GM12878 (cell line): ENCODE data around the gene RICTOR. TPM values are rescaled to one million over a fixed set of nuclear protein-coding genes. Genes with fewer than 3 reads are reported as not detected.

Experiments used
- ATAC-seq: fragments of 200-7000 bp; cut with Tn5 transposase; 3 replicates; pipeline ENCODE4 v1.9.1; 2020; ENCODE audit warnings: mild to moderate bottlenecking, moderate library complexity
- BruUV-seq: library from RNA; stranded (reverse); fragments of 400-500 nt; replicated peaks from 2 replicates; lab custom pipeline; 2021; lab: Mats Ljungman, UMichigan
- CTCF ChIA-PET: fragments of 300-600 bp; sonication (Branson Sonifier 250); formaldehyde crosslinking; extraction: SDS; loops from one replicate; lab custom pipeline; 2021; ENCODE audit warnings: inconsistent platforms; lab: Yijun Ruan, JAX
- POLR2A ChIA-PET: fragments of 350-600 bp; formaldehyde crosslinking; extraction: SDS; loops from one replicate; lab custom pipeline; 2021; ENCODE audit warnings: inconsistent platforms; lab: Charles Lee
- RAD21 ChIA-PET: fragments of 300-600 bp; sonication (Branson Sonifier 250); formaldehyde crosslinking; loops from one replicate; lab custom pipeline; 2023; ENCODE audit warnings: antibody characterized with exemption; ENCODE audit not compliant: unreplicated experiment; lab: Charles Lee
- SMC1A ChIA-PET: fragments of 300-600 bp; sonication (Branson Sonifier 250); formaldehyde crosslinking; loops from one replicate; lab custom pipeline; 2023; ENCODE audit not compliant: unreplicated experiment, uncharacterized antibody; lab: Charles Lee
- DNase-seq: peaks from one replicate; pipeline ENCODE4 v3.0.0-alpha.2; 2011; ENCODE audit warnings: low read depth, low spot score
- FAIRE-seq: peaks from 3 replicates; lab custom pipeline; 2011; peaks lifted over from hg19 to GRCh38; lab: Jason Lieb, UNC
- H2AFZ ChIP-seq: 2 replicates; pipeline ENCODE4 v1.6.0; 2011; ENCODE audit warnings: low read depth, low read length, control low read depth; ENCODE audit not compliant: control insufficient read depth
- H3K27ac ChIP-seq: 2 replicates; pipeline ENCODE4 v1.5.1; 2011; ENCODE audit warnings: control low read depth; ENCODE audit not compliant: control insufficient read depth, insufficient read depth
- H3K27me3 ChIP-seq, 2 experiments: replicated peaks in 1 of 2; 2 replicates each; pipeline versions ENCODE4 v1.6.0 to v1.6.1; 2011; ENCODE audit warnings: low read length in 1 of 2; ENCODE audit not compliant: control insufficient read depth in 2 of 2, insufficient read depth in 2 of 2
- H3K36me3 ChIP-seq, 2 experiments: 2 replicates each; pipeline ENCODE4 v1.5.1; 2011; ENCODE audit warnings: low read length in 1 of 2; ENCODE audit not compliant: control insufficient read depth in 2 of 2, insufficient read depth in 2 of 2
- H3K4me1 ChIP-seq: 2 replicates; pipeline ENCODE4 v1.6.1; 2011; ENCODE audit warnings: mild to moderate bottlenecking, low read length, moderate library complexity, mixed read lengths; ENCODE audit not compliant: control insufficient read depth, insufficient read depth
- H3K4me2 ChIP-seq: 2 replicates; pipeline ENCODE4 v1.6.0; 2011; ENCODE audit warnings: control low read depth; ENCODE audit not compliant: control insufficient read depth, insufficient read depth
- H3K4me3 ChIP-seq: fragments of 200-600 bp; sonication (generic); 2 replicates; pipeline ENCODE4 v1.5.1; 2016
- H3K79me2 ChIP-seq: 2 replicates; pipeline ENCODE4 v1.6.0; 2011; ENCODE audit warnings: low read length; ENCODE audit not compliant: control insufficient read depth, insufficient read depth
- H3K9ac ChIP-seq: 2 replicates; pipeline ENCODE4 v1.8.0; 2011; ENCODE audit warnings: low read length, control low read depth, mixed read lengths; ENCODE audit not compliant: control insufficient read depth, insufficient read depth
- H3K9me3 ChIP-seq: replicated peaks from 3 replicates; pipeline ENCODE4 v1.5.1; 2011; ENCODE audit warnings: mild to moderate bottlenecking, low read length; ENCODE audit not compliant: control insufficient read depth, insufficient read depth
- H4K20me1 ChIP-seq: 2 replicates; pipeline ENCODE4 v1.6.0; 2011; ENCODE audit not compliant: control insufficient read depth, insufficient read depth
- CHD1 ChIP-seq: IDR thresholded peaks from 2 replicates; pipeline ENCODE4 v1.6.1; 2012; ENCODE audit warnings: low read depth, low read length, improper control_type of control experiment
- CTCF ChIP-seq, 3 experiments: IDR thresholded peaks in 2 of 3; conservative IDR thresholded peaks in 1 of 3; 2 replicates each; pipeline ENCODE4 v1.5.1; 2011; ENCODE audit warnings: low read depth in 3 of 3, low read length in 3 of 3, mild to moderate bottlenecking in 3 of 3, control low read depth in 2 of 3, moderate library complexity in 2 of 3, inconsistent platforms in 1 of 3, mixed read lengths in 1 of 3; ENCODE audit not compliant: control insufficient read depth in 2 of 3, insufficient read depth in 1 of 3; ENCODE audit errors: extremely low read depth in 1 of 3
- JUNB ChIP-seq: IDR thresholded peaks from 2 replicates; pipeline ENCODE4 v1.6.1; 2016; ENCODE audit warnings: antibody characterized with exemption, mild to moderate bottlenecking
- PAX8 ChIP-seq: fragments of 450-650 bp; IDR thresholded peaks from 2 replicates; pipeline ENCODE4 v1.6.1; 2017; ENCODE audit warnings: mild to moderate bottlenecking, moderate library complexity
- POU2F2 ChIP-seq: IDR thresholded peaks from 3 replicates; pipeline ENCODE4 v1.6.1; 2011; ENCODE audit warnings: low read depth, mild to moderate bottlenecking, low read length, borderline replicate concordance
- SMC3 ChIP-seq: IDR thresholded peaks from 2 replicates; pipeline ENCODE4 v1.6.1; 2011; ENCODE audit warnings: low read length, improper control_type of control experiment, borderline replicate concordance
- SP1 ChIP-seq: IDR thresholded peaks from one replicate; pipeline ENCODE4 v1.6.1; 2011; ENCODE audit warnings: low read depth, low read length
- SUZ12 ChIP-seq: fragments of 200-600 bp; sonication (generic); IDR thresholded peaks from one replicate; pipeline ENCODE4 v1.6.1; 2018; ENCODE audit warnings: antibody characterized with exemption, mild to moderate bottlenecking; ENCODE audit not compliant: unreplicated experiment
- ZBTB40 ChIP-seq: fragments of 450-650 bp; IDR thresholded peaks from 2 replicates; pipeline ENCODE4 v1.6.1; 2016; ENCODE audit warnings: mild to moderate bottlenecking, moderate library complexity, borderline replicate concordance
- WGBS: methylation state at CpG from one replicate; pipeline ENCODE4 v1.1.6; 2016; ENCODE audit warnings: low lambda C conversion rate; ENCODE audit not compliant: insufficient replicate concordance, insufficient coverage; ENCODE audit errors: missing lambda C conversion rate; 5-methylcytosine and 5-hydroxymethylcytosine counted together
- in situ Hi-C: fragments of 300-500 bp; cut with MboI; formaldehyde crosslinking; loops from 9 replicates; pipeline ENCODE4 v1.14.3; 2018; ENCODE audit warnings: mixed read lengths
- intact Hi-C: fragments of 100-400 bp; cut with micrococcal nuclease; formaldehyde crosslinking; loops from one replicate; pipeline ENCODE4 v1.14.2; 2022; ENCODE audit not compliant: unreplicated experiment
- polyA plus RNA-seq, 11 experiments: library from polyadenylated mRNA; depleted of rRNA in 4 of 11; unstranded in 6 of 11; stranded (reverse) in 5 of 11; fragments of >200 nt; fragmentation: Nextera tagmentation in 4 of 11; fragmentation: Illumina TruSeq in 1 of 11; extraction: Ambion mirVana in 4 of 11; extraction: Trizol in 1 of 11; gene quantifications; 1 replicate in 1 of 11; 2 replicates in 10 of 11; pipeline versions ENCODE4 v1.2.1 to v1.2.3, GENCODE V29; 2011 to 2016; ENCODE audit warnings: inconsistent platforms in 2 of 11, missing spikeins in 2 of 11, low read depth in 1 of 11
- total RNA-seq, 4 experiments: library from RNA; depleted of rRNA in 3 of 4; stranded (reverse); fragments of >200 nt in 3 of 4; fragmentation: Illumina TruSeq in 1 of 4; extraction: Trizol in 1 of 4; gene quantifications; 2 replicates each; pipeline versions ENCODE4 v1.2.1 to v1.2.3, GENCODE V29; 2013 to 2021

The RICTOR gene
- total and polyA plus RNA-seq, 10 of the 15 experiments (the other 5 are each of a cell fraction or from before 2014, with no cell fraction given), result 2.7 to 23.0 (median 6.9) TPM

- DNase-seq (no peak), FAIRE-seq (no peak), ATAC-seq (no peak)
- no TSS peak for BruUV-seq
- Histone ChIP-seq H3K9me3 (no peaks in the 10 kb centered on the region), H4K20me1 (no peaks in the 10 kb centered on the region), H3K4me3 (no peak overlapping the region), H2AFZ (no peak overlapping the region), H3K9ac (no peak overlapping the region), H3K27me3 (no peaks in the 10 kb centered on the region), H3K27ac (no peak overlapping the region), H3K36me3 (no peaks in the 10 kb centered on the region), H3K4me2 (no peak overlapping the region), H3K4me1 (no peaks in the 10 kb centered on the region), H3K79me2 (no peaks in the 10 kb centered on the region)
- ChIA-PET SMC1A (no interaction called here), CTCF (no interaction called here), RAD21 (no interaction called here), POLR2A (no interaction called here)
- intact Hi-C loops, result no loop called here
- in situ Hi-C loops, result no loop called here
- TF ChIP-seq SMC3, result no peak
- no peak for TF ChIP-seq POU2F2
Observed at GRCh38 chr5:39107350-39107749, 33.2 kb upstream of the RICTOR start.

- 45% methylated on average over 1 of the region's 1 CpG for WGBS
- in situ Hi-C loops, result no loop called here
- Histone ChIP-seq H3K27me3 (no peaks in the 10 kb centered on the region), H3K4me3 (no peak overlapping the region), H3K27ac (no peak overlapping the region), H3K9me3 (no peaks in the 10 kb centered on the region), H4K20me1 (no peaks in the 10 kb centered on the region), H3K9ac (no peak overlapping the region), H3K4me2 (no peak overlapping the region), H3K4me1 (no peaks in the 10 kb centered on the region), H3K36me3 (no peaks in the 10 kb centered on the region), H2AFZ (peak overlapping the region; percentile 17; the same call in 1 of the 2 replicates), H3K79me2 (no peaks in the 10 kb centered on the region)
- ChIA-PET CTCF (no interaction called here), POLR2A (no interaction called here), RAD21 (no interaction called here), SMC1A (interaction anchor here (3.6 kb wide), 1 partner anchor 26 kb away, joined by 12 read pairs; no protein-coding TSS in a partner anchor)
- ATAC-seq (no peak), FAIRE-seq (no peak), DNase-seq (no peak)
- BruUV-seq, result no TSS peak
- intact Hi-C loops, result no loop called here
- no peak for TF ChIP-seq SUZ12
- no peak for TF ChIP-seq CHD1
- TF ChIP-seq PAX8, result no peak
- no peak for TF ChIP-seq JUNB
- TF ChIP-seq ZBTB40, result peak; percentile 81
- TF ChIP-seq CTCF (IDR thresholded peaks at IDR 0.05 in 2 of 3, conservative IDR thresholded peaks at IDR 0.05 in 1 of 3; ENCODE audit: control insufficient read depth in 2 of 3, extremely low read depth in 1 of 3, insufficient read depth in 1 of 3, low read depth in 3 of 3, low read length in 3 of 3), result 0 out of 6 replicates have a peak, but pooled peaks of 1 of the 3 experiments have one; percentile 14
- no peak for TF ChIP-seq SP1
Observed at GRCh38 chr5:39106322-39106721, 32.1 kb upstream of the RICTOR start.
